UCSD-AML1 (cell line): ENCODE measurements around the gene SEPTIN3.

ENCODE experiments used
- DNase-seq: peaks from one replicate; lab custom pipeline; 2025; ENCODE audit not compliant: unreplicated experiment; lab: John Stamatoyannopoulos, UW

SEPTIN3 gene

DNA sequence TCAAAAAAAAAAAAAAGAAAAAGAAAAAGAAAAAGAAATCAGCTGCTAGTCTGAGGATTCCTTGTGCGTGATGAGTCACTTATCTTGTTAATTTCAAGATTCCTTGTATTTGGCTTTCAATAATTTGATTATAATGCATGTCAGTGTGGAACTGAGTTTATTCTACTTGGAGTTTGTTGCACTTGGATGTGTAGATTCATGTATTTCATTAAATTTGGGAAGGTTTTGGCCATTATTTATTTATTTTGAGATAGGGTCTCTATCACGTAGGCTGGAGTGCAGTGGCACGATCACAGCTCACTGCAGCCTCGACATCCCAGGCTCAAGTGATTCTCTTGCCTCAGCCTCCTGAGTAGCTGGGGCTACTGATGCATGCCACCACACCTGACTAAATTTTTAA is 44.1 kb downstream of the SEPTIN3 start:
- no peak for DNase-seq

DNA sequence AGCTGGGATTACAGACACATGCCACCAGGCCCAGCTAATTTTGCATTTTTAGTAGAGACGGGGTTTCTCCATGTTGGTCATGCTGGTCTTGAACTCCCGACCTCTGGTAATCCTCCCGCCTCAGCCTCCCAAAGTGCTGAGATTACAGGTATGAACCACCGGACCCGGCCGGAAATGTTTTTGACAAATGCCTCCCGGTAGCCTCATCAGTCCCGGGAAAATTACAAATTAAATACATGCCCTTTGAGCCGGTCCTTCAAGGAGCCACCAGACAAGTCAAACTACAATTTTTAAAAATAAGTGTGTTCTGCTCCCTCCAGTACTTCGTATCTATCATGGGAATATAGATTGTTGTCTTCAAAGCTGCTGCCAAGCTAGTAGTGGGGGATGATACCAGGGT is 46.9 kb downstream of the SEPTIN3 start:
- no peak for DNase-seq

DNA sequence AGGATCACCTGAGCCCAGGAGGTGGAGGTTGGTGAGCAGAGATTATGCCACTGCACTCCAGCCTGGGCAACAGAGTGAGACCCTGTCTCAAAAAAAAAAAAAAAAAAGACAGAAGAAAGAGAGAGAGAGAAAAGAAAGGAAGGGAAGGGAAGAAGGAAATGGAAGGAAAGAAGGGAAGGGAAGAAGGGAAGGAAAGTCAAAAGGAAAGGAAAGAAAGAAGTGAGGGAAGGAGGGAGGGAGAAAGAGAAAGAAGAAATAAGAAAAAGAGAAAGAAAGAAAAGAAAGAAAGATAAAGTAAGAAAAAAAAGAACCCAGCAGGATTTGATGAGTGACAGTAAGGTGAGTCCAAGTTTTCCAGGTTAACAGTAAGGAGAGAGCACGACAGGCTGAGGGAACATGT is 49.0 kb downstream of the SEPTIN3 start:
- no peak for DNase-seq
